Right ventricle myocardium superior (tissue), 1 donor: Measurements from ENCODE around the gene DNMT3A. TPM values are rescaled to one million over a fixed set of nuclear protein-coding genes. Genes with fewer than 3 reads are reported as not detected.
A peak's percentile ranks its signal among the peaks of the same experiment; 100 is the strongest.

ENCODE experiments used
- ATAC-seq: fragments of 200-7000 bp; cut with Tn5 transposase; one replicate; pipeline ENCODE4 v1.9.1; 2020; ENCODE audit warnings: mild to moderate bottlenecking; ENCODE audit not compliant: poor library complexity
- DNase-seq: peaks from one replicate; pipeline ENCODE4 v3.0.0-alpha.2; 2020
- intact Hi-C: fragments of 100-400 bp; cut with DNase I; formaldehyde crosslinking; loops from one replicate; pipeline ENCODE4 v1.11.2; 2022
- total RNA-seq: library from RNA; stranded (reverse); fragmentation: NEBNext Ultra II Directional; extraction: Animal tissue kit (Norgen Biotek cat#: 25700); gene quantifications from one replicate; pipeline ENCODE4 v1.2.1, GENCODE V29; 2021
- donor health status: DM: no; HTN: yes; CAD: no; lungs with severe emphysema.

Gene DNMT3A
- total RNA-seq, 1 donor from 2014 or later, result 20.2 TPM

DNA sequence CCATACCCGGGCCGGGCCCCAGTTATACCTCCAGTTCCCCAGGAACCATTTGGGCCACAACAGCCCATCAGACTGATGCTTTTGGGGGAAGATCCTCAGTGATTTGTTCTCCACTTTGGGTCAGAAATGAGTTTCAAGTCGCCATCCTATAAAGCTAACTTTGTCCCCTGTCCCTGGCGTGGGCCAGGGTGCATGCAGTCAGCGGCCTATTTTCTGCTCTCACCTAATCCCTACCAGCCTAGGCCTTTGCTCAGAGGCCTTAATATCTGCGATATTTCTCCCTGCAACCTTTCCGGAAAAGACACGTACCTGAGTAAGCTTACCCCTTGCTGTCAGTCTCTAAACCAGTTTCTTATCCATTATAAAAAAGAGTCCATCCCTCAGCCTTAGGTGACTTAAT lies 7.2 kb downstream of the DNMT3A start:
- intact Hi-C loops, result no loop called here
- DNase-seq (no peak), ATAC-seq (no peak)

DNA sequence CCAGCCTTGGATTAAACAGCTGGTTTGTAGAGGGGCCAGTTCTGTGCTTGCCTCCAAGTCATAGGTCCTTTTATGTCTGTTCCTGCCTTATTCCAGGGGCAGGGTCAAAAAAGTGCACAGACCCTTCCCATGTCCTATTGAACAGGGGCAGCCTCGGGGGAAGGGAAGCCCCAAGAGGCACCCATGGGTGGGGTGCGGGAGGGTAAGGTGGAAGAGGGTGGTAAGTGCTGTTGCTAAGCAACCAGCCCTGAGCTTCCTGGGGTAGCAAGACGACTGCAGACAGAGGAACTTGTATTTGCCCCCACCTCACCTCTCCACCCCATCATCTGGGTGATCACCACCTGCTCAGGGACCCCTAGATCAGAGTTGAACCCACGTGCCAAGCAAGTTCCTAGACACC lies 7.7 kb downstream of the DNMT3A start:
- ATAC-seq (no peak), DNase-seq (no peak)
- intact Hi-C loops, result no loop called here

GRCh38 chr2:25332571-25332970 lies 9.2 kb downstream of the DNMT3A start:
- peak; percentile 84 for ATAC-seq
- DNase-seq, result peak; percentile 74
- intact Hi-C loops, result no loop called here

GRCh38 chr2:25331686-25332365 lies 9.9 kb downstream of the DNMT3A start:
- ATAC-seq (no peak), DNase-seq (peak; percentile 38)
- intact Hi-C loops, result no loop called here

DNA sequence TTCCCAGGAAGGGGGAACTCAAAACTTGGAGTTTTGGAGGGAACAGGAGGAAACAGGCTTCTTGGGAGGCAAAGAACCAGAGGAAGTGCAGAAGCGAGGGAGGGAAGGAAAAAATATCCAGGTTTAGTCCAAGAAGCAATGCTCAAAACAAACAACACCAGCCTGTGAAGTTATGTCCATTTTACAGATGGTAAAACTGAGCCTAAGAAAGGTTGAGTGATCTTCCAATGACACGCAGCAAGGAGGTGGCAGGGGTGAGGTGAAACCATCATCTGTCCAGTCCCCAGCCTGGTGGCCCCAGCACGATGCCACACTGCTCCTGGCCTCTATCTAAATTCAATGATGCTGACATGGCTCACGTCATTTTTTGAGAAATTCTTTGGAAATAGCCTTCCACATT lies 10.8 kb downstream of the DNMT3A start:
- intact Hi-C loops, result no loop called here
- DNase-seq (no peak), ATAC-seq (no peak)

- DNase-seq (peak; percentile 12), ATAC-seq (no peak)
- intact Hi-C loops, result no loop called here
Observed at GRCh38 chr2:25330273-25330672, 11.5 kb downstream of the DNMT3A start.

GRCh38 chr2:25328152-25329085 lies 13.3 kb downstream of the DNMT3A start:
- intact Hi-C loops, result no loop called here
- DNase-seq, result peak; percentile 52
- ATAC-seq, result no peak

DNA sequence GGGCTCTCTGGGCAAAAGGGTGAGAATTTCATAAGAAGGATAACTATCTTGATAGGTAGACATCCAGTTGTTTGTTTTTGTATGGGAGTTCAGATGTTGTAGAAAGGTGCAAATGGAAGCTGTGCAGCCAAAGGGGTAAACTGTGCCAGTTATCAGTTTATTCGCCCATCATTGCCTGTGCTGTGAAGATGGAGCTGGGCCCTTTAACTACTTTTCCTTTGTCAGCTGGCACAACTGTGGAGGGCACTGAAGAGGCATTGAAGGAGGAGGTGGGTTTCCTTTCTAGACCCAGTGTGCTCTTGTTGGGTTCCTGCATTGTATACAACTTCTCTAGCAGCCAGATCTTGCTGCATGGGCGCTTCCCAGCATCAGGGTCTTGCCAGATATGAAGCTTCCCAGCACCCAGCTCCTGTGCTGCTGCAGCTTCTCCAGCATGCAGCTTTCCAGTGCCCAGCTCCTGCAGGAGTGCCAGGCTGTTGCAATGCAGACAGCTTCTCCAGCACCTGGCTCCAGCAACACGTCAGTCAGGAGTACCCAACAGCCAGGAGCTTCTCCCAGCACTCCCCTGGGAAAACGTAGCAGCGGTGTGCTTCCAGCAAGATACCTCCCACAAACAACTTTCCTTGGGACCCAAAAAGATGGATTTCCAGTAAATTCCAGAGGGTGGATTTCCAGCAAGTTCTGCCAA lies 15.3 kb downstream of the DNMT3A start:
- intact Hi-C loops, result no loop called here
- ATAC-seq (no peak), DNase-seq (peak; percentile 11)

DNA sequence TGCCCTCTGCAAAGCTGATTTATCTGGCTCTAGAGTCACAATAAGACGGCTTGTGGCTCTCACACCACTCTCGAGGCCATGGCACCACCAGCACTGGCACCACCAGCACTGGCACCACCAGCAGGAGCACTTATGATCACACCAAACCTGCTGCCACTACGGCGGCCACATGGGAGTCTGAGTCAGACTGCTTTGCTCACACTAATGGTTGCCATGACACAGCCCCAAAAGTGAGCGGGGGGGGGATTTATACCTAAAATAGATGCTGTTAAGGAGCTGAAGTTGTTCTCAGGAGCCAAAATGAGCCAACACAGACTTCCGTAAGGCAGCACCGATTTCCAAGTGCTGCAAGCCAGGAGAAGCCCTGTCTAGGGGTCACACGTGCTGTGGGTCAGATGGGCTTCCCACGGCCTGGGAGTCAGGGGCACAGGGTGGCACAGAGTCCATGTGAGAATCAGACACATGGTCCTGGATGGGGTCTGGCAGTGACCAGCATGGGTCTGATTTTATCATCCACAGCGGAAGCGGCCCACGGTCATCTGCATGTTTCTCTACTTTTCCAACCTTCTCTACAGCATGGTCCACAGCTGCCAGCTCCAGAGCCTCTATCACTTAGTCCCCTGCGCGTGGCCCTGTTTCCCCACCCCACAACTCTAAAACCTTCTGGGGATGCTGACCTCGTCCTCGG lies 16.7 kb downstream of the DNMT3A start:
- DNase-seq (peak; percentile 55), ATAC-seq (peak; percentile 38)
- intact Hi-C loops, result no loop called here

- intact Hi-C loops, result no loop called here
- DNase-seq, result no peak
- no peak for ATAC-seq
Observed at GRCh38 chr2:25324251-25324650, 17.5 kb downstream of the DNMT3A start.

- intact Hi-C loops, result no loop called here
- DNase-seq (no peak), ATAC-seq (no peak)
Observed at GRCh38 chr2:25323610-25324189, 18.0 kb downstream of the DNMT3A start.

DNA sequence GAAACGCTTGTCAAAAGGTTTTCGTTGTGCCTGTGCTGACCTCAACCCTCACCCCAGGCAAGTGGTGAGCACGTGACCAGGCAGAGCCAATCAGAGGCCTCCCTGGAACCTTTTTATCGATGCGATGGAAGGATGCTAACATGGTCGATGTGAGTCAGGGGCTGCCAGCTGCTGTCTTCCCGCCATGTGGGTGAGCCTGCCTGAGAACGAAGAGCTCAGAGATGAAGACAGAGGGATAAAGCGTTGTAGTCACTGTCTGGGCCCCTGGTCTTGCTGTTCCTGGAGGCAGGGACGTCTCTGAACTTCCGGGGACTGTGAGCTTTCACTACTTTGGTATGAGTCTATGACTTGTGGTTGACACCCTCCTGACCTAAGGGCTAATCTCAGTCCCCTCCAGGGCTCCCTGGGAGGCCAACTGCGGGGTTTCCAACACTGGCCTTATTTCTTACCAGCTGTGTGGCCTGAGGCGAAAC lies 18.6 kb downstream of the DNMT3A start:
- intact Hi-C loops, result no loop called here
- no peak for ATAC-seq
- DNase-seq, result peak; percentile 30

DNA sequence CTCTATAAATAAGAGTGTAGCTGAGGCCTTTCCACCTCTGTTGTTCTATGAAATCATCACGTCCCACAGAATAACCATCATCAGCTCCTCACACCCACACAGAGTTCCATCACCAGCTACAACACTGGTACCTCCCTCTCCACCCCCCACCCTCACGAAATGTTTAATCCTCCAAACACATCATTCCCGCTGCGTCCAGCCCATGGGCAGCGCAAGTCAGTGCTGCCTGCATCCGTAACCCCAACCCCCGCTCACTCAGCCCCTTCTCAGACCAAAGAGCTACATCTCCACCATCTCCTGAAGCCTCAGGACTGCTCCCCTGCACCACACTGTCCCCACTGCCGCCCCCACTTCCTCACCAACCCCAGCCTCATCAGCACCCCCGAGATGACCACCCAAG lies 19.4 kb downstream of the DNMT3A start:
- intact Hi-C loops, result no loop called here
- no peak for ATAC-seq
- DNase-seq, result no peak

DNA sequence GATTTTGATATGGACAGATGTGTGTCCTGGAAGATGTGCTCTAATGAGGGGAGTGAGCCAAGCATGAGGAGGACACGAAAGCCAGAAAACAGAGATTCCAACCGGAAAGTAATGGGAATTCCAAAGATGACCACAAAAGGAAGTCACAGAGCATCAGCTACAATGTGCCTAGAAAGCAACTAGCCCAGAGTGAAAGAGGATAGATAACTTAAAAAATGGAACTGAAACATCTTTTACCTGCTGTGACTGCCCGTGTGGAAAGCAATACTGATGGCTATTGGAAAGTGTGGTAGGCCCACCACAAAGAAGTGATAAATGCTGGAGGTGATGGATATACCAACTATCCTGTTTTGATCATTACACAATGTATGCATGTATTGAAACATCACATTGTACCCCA lies 21.6 kb downstream of the DNMT3A start:
- intact Hi-C loops, result no loop called here
- ATAC-seq (no peak), DNase-seq (no peak)

DNA sequence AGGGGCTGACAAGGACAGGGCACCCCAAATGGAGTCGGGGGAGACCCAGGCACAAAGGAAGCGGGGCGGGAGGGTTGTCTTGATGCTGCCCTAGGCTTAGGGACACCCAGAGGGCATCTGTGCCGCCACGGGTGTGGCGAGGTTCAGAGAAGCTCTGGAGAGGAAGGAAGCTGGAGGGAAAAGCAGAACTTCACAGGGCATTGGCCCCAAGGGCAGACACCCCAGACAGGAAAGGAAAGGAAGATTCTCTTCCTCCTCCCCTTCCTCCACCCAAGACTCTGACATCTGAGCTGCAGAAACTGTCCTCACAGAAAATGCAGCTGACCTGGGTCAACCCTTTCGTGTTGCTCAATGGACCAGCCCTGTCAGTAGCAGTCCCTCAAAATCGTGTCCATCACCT lies 25.6 kb downstream of the DNMT3A start:
- DNase-seq (peak; percentile 78), ATAC-seq (peak; percentile 28)
- intact Hi-C loops, result no loop called here

DNA sequence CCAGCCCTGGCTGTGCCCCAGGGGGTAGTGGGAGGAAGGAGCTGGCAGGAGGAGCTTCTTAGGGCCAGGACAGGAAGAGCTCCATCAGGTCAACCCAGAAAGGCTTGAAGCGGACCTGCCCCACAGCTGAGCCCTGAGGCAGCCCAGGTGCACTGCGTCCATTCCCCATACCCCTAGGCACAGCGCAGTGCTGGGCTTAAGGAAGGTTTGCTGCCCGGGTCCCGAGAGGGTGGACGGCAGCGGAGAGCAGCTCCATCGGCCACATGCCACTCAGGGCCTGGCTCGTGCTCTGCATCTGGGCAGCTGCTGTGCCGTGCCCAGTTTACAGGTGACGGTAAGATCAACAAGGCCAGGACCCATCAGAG lies 26.4 kb downstream of the DNMT3A start:
- ATAC-seq (no peak), DNase-seq (no peak)
- intact Hi-C loops, result no loop called here

- DNase-seq (peak; percentile 84), ATAC-seq (peak; percentile 43)
- intact Hi-C loops, result no loop called here
Observed at GRCh38 chr2:25314514-25315315, 27.0 kb downstream of the DNMT3A start.
